IMR-90 (cell line): ENCODE measurements around the gene ETF1. TPM values are rescaled to one million over a fixed set of nuclear protein-coding genes. Genes with fewer than 3 reads are reported as not detected.

Experiments used
- ATAC-seq: fragments of 200-7000 bp; cut with Tn5 transposase; 2 replicates; pipeline ENCODE4 v1.9.1; 2020; ENCODE audit warnings: low read depth, mild to moderate bottlenecking, moderate library complexity
- BruUV-seq: library from RNA; stranded (reverse); fragments of 400-500 nt; replicated peaks from 2 replicates; lab custom pipeline; 2021; lab: Mats Ljungman, UMichigan
- CTCF ChIA-PET: fragments of 300-600 bp; formaldehyde crosslinking; extraction: SDS; loops from one replicate; lab custom pipeline; 2021; ENCODE audit warnings: antibody characterized with exemption; lab: Yijun Ruan, JAX
- POLR2A ChIA-PET: fragments of 300-600 bp; sonication (Branson Sonifier 250); formaldehyde crosslinking; loops from one replicate; lab custom pipeline; 2022; ENCODE audit warnings: antibody characterized with exemption; ENCODE audit not compliant: unreplicated experiment; lab: Charles Lee
- DNase-seq: peaks from one replicate; pipeline ENCODE4 v3.0.0; 2013
- H2AFZ ChIP-seq: replicated peaks from 2 replicates; pipeline ENCODE3; 2013; ENCODE audit warnings: low read length, mild to moderate bottlenecking; ENCODE audit not compliant: poor library complexity
- H2AK5ac ChIP-seq: 2 replicates; pipeline ENCODE4 v1.6.1; 2013; ENCODE audit warnings: low read depth, low read length, inconsistent platforms
- H2AK9ac ChIP-seq: replicated peaks from 2 replicates; pipeline ENCODE3; 2013; ENCODE audit warnings: mild to moderate bottlenecking, low read depth, low read length, moderate library complexity; ENCODE audit not compliant: poor library complexity
- H2BK120ac ChIP-seq: 2 replicates; pipeline ENCODE4 v1.6.1; 2013; ENCODE audit warnings: low read depth, low read length, inconsistent platforms
- H2BK15ac ChIP-seq: 3 replicates; pipeline ENCODE4 v1.6.1; 2013; ENCODE audit warnings: low read depth, low read length, inconsistent platforms
- H2BK20ac ChIP-seq: 2 replicates; pipeline ENCODE4 v1.6.1; 2013; ENCODE audit warnings: low read depth, mild to moderate bottlenecking, inconsistent platforms, low read length, moderate library complexity
- H2BK5ac ChIP-seq: 2 replicates; pipeline ENCODE4 v1.6.1; 2013; ENCODE audit warnings: mild to moderate bottlenecking, low read depth, low read length, inconsistent platforms; ENCODE audit not compliant: poor library complexity, severe bottlenecking
- H3K14ac ChIP-seq: replicated peaks from 2 replicates; pipeline ENCODE4 v1.6.1; 2013; ENCODE audit warnings: low read depth, low read length, inconsistent platforms
- H3K18ac ChIP-seq: 2 replicates; pipeline ENCODE4 v1.6.1; 2013; ENCODE audit warnings: low read depth, low read length, control low read depth
- H3K23ac ChIP-seq: 2 replicates; pipeline ENCODE4 v1.6.1; 2013; ENCODE audit warnings: low read depth, low read length, inconsistent platforms
- H3K27ac ChIP-seq: 2 replicates; pipeline ENCODE4 v1.5.1; 2013; ENCODE audit warnings: mild to moderate bottlenecking, control low read depth, low read length; ENCODE audit not compliant: insufficient read depth
- H3K27me3 ChIP-seq: 2 replicates; pipeline ENCODE4 v1.6.1; 2013; ENCODE audit warnings: low read length; ENCODE audit not compliant: control insufficient read depth, insufficient read depth
- H3K36me3 ChIP-seq: 2 replicates; pipeline ENCODE4 v1.6.1; 2013; ENCODE audit warnings: low read length, mixed read lengths; ENCODE audit not compliant: control insufficient read depth, insufficient read depth
- H3K4ac ChIP-seq: 2 replicates; pipeline ENCODE4 v1.6.1; 2013; ENCODE audit warnings: low read depth, low read length, inconsistent platforms
- H3K4me1 ChIP-seq: 2 replicates; pipeline ENCODE4 v1.6.1; 2013; ENCODE audit warnings: low read length, mixed read lengths; ENCODE audit not compliant: control insufficient read depth, insufficient read depth
- H3K4me2 ChIP-seq: 2 replicates; pipeline ENCODE4 v1.6.1; 2013; ENCODE audit warnings: low read depth, mild to moderate bottlenecking, control low read depth, low read length, moderate library complexity
- H3K4me3 ChIP-seq: 2 replicates; pipeline ENCODE4 v1.5.1; 2013; ENCODE audit warnings: low read depth, mild to moderate bottlenecking, control low read depth, low read length, moderate library complexity; ENCODE audit not compliant: insufficient read depth
- H3K56ac ChIP-seq: 2 replicates; pipeline ENCODE4 v1.6.1; 2013; ENCODE audit warnings: low read length, inconsistent platforms; ENCODE audit not compliant: insufficient read depth; ENCODE audit errors: extremely low read depth
- H3K79me1 ChIP-seq, 2 experiments: 2 replicates each; pipeline ENCODE4 v1.6.1; 2013; ENCODE audit warnings: low read length in 2 of 2, inconsistent platforms in 1 of 2, low read depth in 1 of 2
- H3K9ac ChIP-seq: 2 replicates; pipeline ENCODE4 v1.6.1; 2013; ENCODE audit warnings: low read depth, low read length, control low read depth
- H3K9me1 ChIP-seq: 2 replicates; pipeline ENCODE4 v1.6.1; 2013; ENCODE audit warnings: low read length, inconsistent platforms; ENCODE audit not compliant: insufficient read depth
- H3K9me3 ChIP-seq: 2 replicates; pipeline ENCODE4 v1.6.1; 2013; ENCODE audit warnings: low read length; ENCODE audit not compliant: control insufficient read depth, insufficient read depth
- H4K20me1 ChIP-seq: 2 replicates; pipeline ENCODE4 v1.6.1; 2013; ENCODE audit warnings: low read length, inconsistent platforms; ENCODE audit not compliant: insufficient read depth
- H4K5ac ChIP-seq: 2 replicates; pipeline ENCODE4 v1.6.1; 2013; ENCODE audit warnings: mild to moderate bottlenecking, low read depth, low read length, control low read depth
- H4K8ac ChIP-seq, 2 experiments: 2 replicates each; pipeline ENCODE4 v1.6.1; 2013; ENCODE audit warnings: low read depth in 2 of 2, low read length in 2 of 2, control low read depth in 1 of 2, inconsistent platforms in 1 of 2
- H4K91ac ChIP-seq: 2 replicates; pipeline ENCODE4 v1.6.1; 2013; ENCODE audit warnings: low read depth, low read length, inconsistent platforms; ENCODE audit not compliant: insufficient read depth
- BHLHE40 ChIP-seq: fragments of 150-350 bp; IDR thresholded peaks from 2 replicates; pipeline ENCODE4 v1.6.1; 2016; ENCODE audit warnings: mild to moderate bottlenecking, low read depth, low read length
- CEBPB ChIP-seq: IDR thresholded peaks from 2 replicates; pipeline ENCODE4 v1.6.1; 2012; ENCODE audit warnings: low read depth, low read length, improper control_type of control experiment
- MAZ ChIP-seq: IDR thresholded peaks from 2 replicates; pipeline ENCODE4 v1.6.1; 2012; ENCODE audit warnings: low read depth, mild to moderate bottlenecking, low read length, improper control_type of control experiment, moderate library complexity, borderline replicate concordance
- MXI1 ChIP-seq: IDR thresholded peaks from 2 replicates; pipeline ENCODE4 v1.6.1; 2012; ENCODE audit warnings: low read depth, mild to moderate bottlenecking, low read length, moderate library complexity, borderline replicate concordance
- NFE2L2 ChIP-seq: fragments of 150-350 bp; IDR thresholded peaks from 2 replicates; pipeline ENCODE4 v1.6.1; 2016; ENCODE audit warnings: low read depth, mild to moderate bottlenecking, low read length
- WGBS, 2 experiments: methylation state at CpG; one replicate each; pipeline versions ENCODE4 v1.1.5 to v1.1.7; 2013; ENCODE audit warnings: missing lambda C conversion rate in 2 of 2; ENCODE audit not compliant: insufficient read length in 1 of 2; ENCODE audit errors: extremely low coverage in 2 of 2; 5-methylcytosine and 5-hydroxymethylcytosine counted together
- dilution Hi-C: fragments of 300-500 bp; cut with HindIII; formaldehyde crosslinking; loops from one replicate; pipeline ENCODE4 v1.14.3; 2018; ENCODE audit warnings: low sequenced_read_pairs; ENCODE audit not compliant: unreplicated experiment
- in situ Hi-C: fragments of 300-500 bp; cut with MboI; formaldehyde crosslinking; loops from 3 replicates; pipeline ENCODE4 v1.14.3; 2019; ENCODE audit warnings: low sequenced_read_pairs, inconsistent platforms, mixed read lengths
- intact Hi-C: fragments of 100-400 bp; cut with micrococcal nuclease; formaldehyde crosslinking; loops from 2 replicates; pipeline ENCODE4 v1.10.0; 2022
- polyA plus RNA-seq, 3 experiments: library from polyadenylated mRNA; depleted of rRNA; stranded (reverse); fragments of >200 nt; gene quantifications; 2 replicates each; pipeline ENCODE4 v1.2.3, GENCODE V29; 2012; ENCODE audit warnings: low replicate concordance in 1 of 3
- total RNA-seq: library from RNA; depleted of rRNA; stranded (reverse); fragments of >200 nt; gene quantifications from 2 replicates; pipeline ENCODE4 v1.2.3, GENCODE V29; 2012
- TF ChIP-seq, protein P1 (sequence below): fragments of 150-350 bp; IDR thresholded peaks from 2 replicates; pipeline ENCODE4 v1.6.1; 2017; ENCODE audit warnings: mild to moderate bottlenecking, antibody characterized with exemption, low read length, low read depth

The ETF1 gene
- total and polyA plus RNA-seq, 2 of the 4 experiments (the other 2 are of a cell fraction): 53.2 to 126 TPM

DNA sequence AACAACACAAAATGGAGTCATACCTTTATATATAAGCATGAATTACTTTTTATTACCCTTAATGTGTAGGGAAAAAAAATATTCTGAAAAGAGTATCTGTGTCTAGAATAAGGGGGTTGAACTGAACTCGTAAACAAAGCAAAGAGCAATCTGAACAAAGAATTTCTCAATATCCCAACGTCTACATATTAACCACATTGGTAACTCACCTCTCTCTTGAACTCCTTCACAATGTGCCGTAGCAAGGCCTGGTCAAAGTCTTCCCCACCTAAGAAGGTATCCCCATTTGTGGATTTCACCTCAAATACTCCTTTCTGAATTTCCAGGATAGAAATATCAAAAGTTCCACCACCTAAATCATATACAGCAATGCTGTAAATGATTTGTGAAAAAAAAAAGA, 23.8 kb upstream of the ETF1 start:
- Histone ChIP-seq H2AK9ac (no peak overlapping the region), H3K4me2 (no peak overlapping the region), H3K36me3 (peaks cover 64% of the 10 kb centered on the region), H3K56ac (no peak overlapping the region), H3K4me1 (peaks cover 2% of the 10 kb centered on the region), H3K9ac (no peak overlapping the region), H4K91ac (no peak overlapping the region), H3K27me3 (no peaks in the 10 kb centered on the region), H3K4ac (no peak overlapping the region), H2AFZ (no peak overlapping the region), H4K8ac (no peak overlapping the region), H3K27ac (no peak overlapping the region), H4K5ac (no peak overlapping the region), H3K9me3 (no peaks in the 10 kb centered on the region), H2AK5ac (no peak overlapping the region), H3K18ac (no peak overlapping the region), H3K9me1 (no peaks in the 10 kb centered on the region), H2BK20ac (no peak overlapping the region), H2BK120ac (no peak overlapping the region), H2BK5ac (no peak overlapping the region), H3K4me3 (no peak overlapping the region), H3K23ac (no peak overlapping the region), H2BK15ac (no peak overlapping the region), H4K20me1 (peaks cover 59% of the 10 kb centered on the region), H3K14ac (no peak overlapping the region), H3K79me1 (peaks cover 50 to 60% of the 10 kb centered on the region in 2 experiments)
- ChIA-PET CTCF (interaction anchor here (1.1 kb wide), 1 partner anchor 19 kb away, joined by 3 read pairs; no protein-coding TSS in a partner anchor), POLR2A (interaction anchor here (0.9 kb wide), 1 partner anchor 11 kb away, joined by 4 read pairs; no protein-coding TSS in a partner anchor)
- dilution Hi-C loops (no loop called here), intact Hi-C loops (no loop called here), in situ Hi-C loops (no loop called here)
- DNase-seq: no peak
- ATAC-seq: no peak
- TF ChIP-seq MXI1 (no peak), NFE2L2 (no peak), CEBPB (no peak), MAZ (no peak), BHLHE40 (no peak)
- TF ChIP-seq, protein P1, sequence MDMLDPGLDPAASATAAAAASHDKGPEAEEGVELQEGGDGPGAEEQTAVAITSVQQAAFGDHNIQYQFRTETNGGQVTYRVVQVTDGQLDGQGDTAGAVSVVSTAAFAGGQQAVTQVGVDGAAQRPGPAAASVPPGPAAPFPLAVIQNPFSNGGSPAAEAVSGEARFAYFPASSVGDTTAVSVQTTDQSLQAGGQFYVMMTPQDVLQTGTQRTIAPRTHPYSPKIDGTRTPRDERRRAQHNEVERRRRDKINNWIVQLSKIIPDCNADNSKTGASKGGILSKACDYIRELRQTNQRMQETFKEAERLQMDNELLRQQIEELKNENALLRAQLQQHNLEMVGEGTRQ: no peak
- no CpG with 5 or more reads among the region's 3 CpGs for WGBS, 2 experiments
- BruUV-seq: no TSS peak
